HG03064 (cell line): ENCODE results near the gene DCST1.

Experiments used
- ATAC-seq: cut with Tn5 transposase; IDR thresholded peaks from one replicate; pipeline ENCODE4 v1.9.1; 2021; ENCODE audit warnings: low read depth; ENCODE audit not compliant: unreplicated experiment

Gene DCST1

GRCh38 chr1:155070158-155070621 lies 36.6 kb downstream of the DCST1 start:
- ATAC-seq = no peak

GRCh38 chr1:155070721-155071569 lies 37.3 kb downstream of the DCST1 start:
- no peak for ATAC-seq

DNA sequence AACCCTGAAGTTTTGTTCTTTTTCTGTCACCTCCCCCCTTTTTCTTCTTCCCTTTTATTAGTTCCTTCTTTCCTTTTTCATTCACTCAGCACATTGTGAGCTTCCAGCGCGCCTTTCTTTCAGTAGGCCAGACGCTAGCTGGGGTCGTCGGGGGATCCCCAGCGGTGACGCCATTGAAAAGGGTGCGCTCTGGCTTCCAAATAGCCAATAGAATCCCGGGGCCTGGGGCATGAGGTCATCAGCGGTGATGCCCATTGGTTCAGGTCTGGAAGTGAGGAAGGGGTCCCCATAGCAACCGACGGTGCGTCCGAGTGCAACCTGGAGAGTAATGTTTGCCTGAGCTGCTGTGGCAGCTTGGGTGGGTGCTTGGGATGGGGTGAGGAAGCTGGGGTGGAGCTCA lies 38.1 kb downstream of the DCST1 start:
- ATAC-seq = no peak

GRCh38 chr1:155072531-155073289 lies 39.1 kb downstream of the DCST1 start:
- ATAC-seq = no peak

DNA sequence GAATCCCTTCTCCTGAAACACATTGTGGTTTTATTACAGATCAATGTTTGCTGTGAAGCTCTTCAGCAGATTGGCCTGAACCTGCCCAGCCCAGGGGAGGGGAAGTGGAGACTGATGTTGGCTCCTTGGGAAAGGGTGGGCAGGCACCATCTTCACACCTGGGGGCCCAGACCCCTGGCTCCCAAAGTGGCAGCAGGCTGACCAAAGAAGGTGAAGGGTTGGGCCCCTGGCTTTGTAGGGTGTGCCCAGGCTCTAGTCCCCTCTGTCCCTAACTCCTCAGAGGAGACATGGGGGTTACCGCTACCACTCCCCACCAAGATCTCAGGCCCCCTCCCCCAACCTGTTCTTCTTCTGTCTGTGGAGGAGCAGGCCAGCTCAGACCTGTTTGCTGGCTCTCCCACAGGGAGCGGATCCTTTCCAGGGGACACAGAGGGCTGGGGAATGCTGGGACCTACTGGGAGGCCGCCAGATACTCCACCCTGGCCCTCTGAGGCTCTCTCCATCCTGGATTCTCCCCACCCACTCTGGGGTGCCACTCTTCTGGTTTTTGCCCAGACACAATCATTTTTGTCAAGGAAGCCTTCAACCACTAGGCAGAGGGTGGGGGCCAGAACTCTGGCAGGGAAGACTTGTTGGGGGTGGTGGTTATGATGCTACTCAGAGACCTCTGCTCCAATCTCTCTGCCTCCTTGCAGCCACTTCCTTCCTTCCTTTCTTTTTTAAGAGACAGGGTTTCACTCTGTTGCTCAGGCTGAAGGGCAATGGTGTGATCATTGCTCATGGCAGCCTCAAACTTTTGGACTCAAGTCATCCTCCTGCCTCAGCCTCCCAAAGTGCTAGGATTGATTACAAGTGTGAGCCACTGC lies 40.0 kb downstream of the DCST1 start:
- ATAC-seq = no peak

DNA sequence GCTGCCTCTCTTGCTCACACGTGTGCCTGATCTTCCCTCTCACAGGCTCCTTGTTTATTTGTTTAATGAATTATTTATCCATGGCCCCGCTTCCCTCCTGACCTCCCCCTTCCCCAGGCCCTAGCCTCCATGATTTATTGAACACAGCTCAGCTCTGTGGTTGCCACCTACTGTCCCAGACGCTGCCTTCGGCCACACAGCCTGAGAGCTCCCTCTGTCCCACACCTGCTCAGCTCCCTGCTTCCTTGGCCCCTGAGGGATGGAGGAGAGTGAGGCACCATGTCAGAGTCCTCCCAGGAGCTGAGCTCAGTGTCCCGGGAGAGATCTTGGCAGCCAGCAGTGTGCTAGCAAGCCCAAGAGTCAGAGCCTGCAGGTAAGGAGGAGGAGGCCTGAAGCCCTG lies 41.9 kb downstream of the DCST1 start:
- no peak for ATAC-seq

GRCh38 chr1:155076371-155076770 lies 42.7 kb downstream of the DCST1 start:
- ATAC-seq = no peak

- ATAC-seq = no peak
These were observed 43.7 kb downstream of the DCST1 start for GRCh38 chr1:155077346-155077745.

- no peak for ATAC-seq
These were observed 44.3 kb downstream of the DCST1 start for GRCh38 chr1:155077758-155078445.

DNA sequence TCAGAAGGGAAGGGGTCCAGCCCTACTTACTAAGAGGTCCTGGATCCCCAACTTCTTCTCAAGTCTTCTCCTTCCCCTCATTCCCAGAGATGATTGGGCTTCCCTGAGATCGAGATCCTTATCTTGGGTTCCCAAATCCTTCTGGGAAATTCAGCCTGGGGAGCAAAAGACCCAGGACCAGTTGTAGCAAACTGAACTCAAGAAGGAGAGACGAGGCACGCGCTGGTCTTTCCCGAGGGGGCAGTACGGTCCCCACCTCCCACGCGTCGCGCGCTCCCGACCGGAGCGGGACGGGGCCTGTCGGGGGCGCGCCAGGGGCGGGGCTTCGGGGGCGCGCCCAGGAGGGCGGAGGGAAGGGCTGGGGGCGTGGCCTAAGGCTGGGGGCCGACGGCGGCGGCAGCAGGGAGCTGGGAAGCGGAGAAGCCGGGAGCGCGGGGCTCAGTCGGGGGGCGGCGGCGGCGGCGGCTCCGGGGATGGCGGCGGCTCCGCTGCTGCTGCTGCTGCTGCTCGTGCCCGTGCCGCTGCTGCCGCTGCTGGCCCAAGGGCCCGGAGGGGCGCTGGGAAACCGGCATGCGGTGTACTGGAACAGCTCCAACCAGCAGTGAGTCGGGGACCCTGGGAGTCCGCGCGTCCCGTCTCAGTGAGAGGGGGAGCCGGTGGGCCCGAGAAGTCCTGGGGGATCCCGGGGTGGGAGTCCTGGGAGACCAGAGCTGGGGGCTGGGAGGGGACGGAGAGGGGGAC lies 45.0 kb downstream of the DCST1 start, which contains the start of gene EFNA3:
Gene EFNA3 (plus strand): TSS at position 369 of the 741 bp plus-strand sequence. CDS start 105 bp downstream, at position 474.
- no peak for ATAC-seq

DNA sequence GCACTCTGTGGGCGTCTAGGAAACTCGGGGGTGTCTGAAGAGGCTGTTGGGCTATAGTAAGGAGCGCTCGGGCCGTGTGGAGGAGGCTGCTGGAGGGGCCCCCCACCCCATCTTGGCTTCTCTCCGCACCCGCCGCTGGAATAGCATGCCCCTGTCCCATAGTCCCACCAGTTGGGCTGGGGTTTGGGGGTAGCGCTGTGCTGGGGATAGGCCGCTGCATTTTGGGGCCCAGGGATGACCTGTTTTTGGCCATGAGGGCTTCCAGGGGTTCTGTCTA lies 45.5 kb downstream of the DCST1 start:
- no peak for ATAC-seq

GRCh38 chr1:155079487-155080311 lies 46.1 kb downstream of the DCST1 start:
- ATAC-seq = no peak

DNA sequence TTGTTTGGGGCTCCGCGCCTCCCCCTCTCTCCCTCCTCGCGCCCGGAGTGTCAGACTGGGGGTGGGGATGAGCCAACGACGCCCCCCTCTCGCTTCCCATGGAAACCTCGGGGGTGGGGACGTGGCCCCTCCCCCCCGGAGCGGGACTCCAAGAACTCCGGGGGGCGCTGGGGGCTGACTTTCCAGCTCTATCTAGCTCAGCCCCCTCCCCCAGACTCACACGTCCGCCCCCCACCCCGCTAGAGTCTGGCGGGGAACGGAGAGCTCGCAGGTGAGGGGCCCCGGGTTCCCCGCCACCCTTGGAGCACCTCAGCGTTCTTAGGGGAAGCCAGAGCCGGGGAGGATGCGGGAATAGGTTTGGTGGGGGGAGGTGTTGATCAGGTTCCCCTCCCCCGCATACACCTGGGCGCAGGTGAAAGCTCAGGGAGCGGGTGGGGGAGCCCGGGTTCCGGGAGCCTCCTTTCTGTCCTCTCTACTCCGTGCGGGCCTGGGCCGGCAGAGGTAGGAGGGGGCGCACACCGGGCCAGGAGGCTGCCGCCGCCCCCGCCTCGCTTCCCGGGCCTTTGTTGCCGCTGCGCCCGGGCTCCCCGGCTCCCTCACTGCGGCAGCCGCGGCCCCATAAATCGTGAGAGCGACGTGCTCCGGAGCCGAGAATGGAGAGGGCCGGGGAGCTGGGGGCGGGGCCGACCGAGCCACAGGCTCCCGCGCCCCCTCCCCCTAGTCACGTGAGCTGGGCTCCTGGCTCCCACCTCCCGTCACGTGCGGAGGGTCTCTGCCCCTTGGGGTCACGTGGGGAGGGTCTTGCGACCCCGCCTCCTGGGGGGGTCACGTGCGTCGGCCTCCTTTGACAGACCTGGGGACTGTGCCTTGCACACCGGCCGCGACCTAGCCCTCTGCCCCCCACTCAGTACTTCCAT lies 46.9 kb downstream of the DCST1 start:
- ATAC-seq = no peak

- no peak for ATAC-seq
These were observed 48.1 kb downstream of the DCST1 start for GRCh38 chr1:155081472-155082300.

DNA sequence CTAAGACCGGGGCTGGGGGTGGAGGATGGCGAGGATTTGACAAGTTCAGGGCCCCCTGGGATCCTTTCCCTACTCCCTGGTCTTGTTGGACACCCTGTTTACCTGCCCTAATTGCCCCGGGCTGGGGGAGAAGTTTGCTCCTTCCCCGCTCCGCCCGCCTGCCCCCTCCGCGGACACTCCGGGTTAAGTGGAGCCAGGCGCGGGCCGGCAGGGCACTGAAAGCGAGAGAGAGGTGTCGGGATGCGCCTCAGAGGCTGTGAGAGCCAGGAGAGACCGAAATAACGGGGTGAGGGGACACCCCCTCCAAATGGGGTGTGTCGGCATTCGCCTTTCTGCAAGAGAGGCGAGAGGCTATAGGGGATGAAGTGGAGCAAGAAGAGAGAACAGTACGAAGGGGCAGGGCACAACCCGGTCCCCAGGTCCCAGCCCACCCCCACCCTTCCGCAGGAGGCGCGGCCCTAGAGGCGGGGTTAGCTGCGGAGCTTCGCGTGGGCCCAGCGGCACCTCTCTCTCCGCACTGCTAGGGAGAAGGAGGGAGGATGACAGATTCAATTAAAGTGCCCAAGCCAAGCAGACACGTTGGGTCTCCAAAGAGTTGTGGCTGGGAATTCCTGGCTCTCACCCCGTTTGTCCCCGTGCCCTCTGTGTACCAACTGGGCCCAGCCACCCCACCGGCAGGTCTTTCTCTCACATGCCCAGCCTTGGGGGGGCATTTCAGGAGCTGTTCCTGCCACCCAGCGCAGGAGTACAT lies 48.9 kb downstream of the DCST1 start:
- no peak for ATAC-seq

GRCh38 chr1:155083052-155083541 lies 49.5 kb downstream of the DCST1 start:
- ATAC-seq = no peak
